Endothelial cell of umbilical vein (primary cell): ENCODE results near the gene PEX16. TPM values are rescaled to one million over a fixed set of nuclear protein-coding genes. Genes with fewer than 3 reads are reported as not detected.

Source experiments
- BruUV-seq: library from RNA; stranded (reverse); fragments of 400-500 nt; replicated peaks from 2 replicates; lab custom pipeline; 2021; lab: Mats Ljungman, UMichigan
- CTCF ChIA-PET: fragments of 300-600, 350-600 bp; sonication (Branson Sonifier 250); formaldehyde crosslinking; loops from one replicate; lab custom pipeline; 2021; ENCODE audit warnings: antibody characterized with exemption, inconsistent platforms; lab: Charles Lee
- POLR2A ChIA-PET: fragments of 300-600, 350-600 bp; sonication (Branson Sonifier 250); formaldehyde crosslinking; loops from one replicate; lab custom pipeline; 2021; ENCODE audit warnings: antibody characterized with exemption, inconsistent platforms; lab: Charles Lee
- DNase-seq: peaks from one replicate; pipeline ENCODE4 v3.0.0-alpha.2; 2011; ENCODE audit warnings: low read depth, low spot score
- FAIRE-seq: peaks from 2 replicates; lab custom pipeline; 2011; peaks lifted over from hg19 to GRCh38; lab: Jason Lieb, UNC
- H2AFZ ChIP-seq: 2 replicates; pipeline ENCODE4 v1.6.0; 2012; ENCODE audit warnings: low read depth, low read length, control low read depth, inconsistent platforms
- H3K27ac ChIP-seq: 2 replicates; pipeline ENCODE4 v1.5.1; 2011; ENCODE audit warnings: low read depth, mild to moderate bottlenecking, control low read depth, low read length, moderate library complexity; ENCODE audit not compliant: insufficient read depth
- H3K27me3 ChIP-seq, 2 experiments: 2 replicates each; pipeline versions ENCODE4 v1.6.0 to v1.6.1; 2011; ENCODE audit warnings: low read length in 2 of 2, mixed read lengths in 1 of 2; ENCODE audit not compliant: control insufficient read depth in 2 of 2, insufficient read depth in 2 of 2
- H3K36me3 ChIP-seq, 2 experiments: 2 replicates in 1 of 2; 3 replicates in 1 of 2; pipeline ENCODE4 v1.5.1; 2011; ENCODE audit warnings: low read length in 2 of 2, mild to moderate bottlenecking in 1 of 2, moderate library complexity in 1 of 2; ENCODE audit not compliant: control insufficient read depth in 2 of 2, insufficient read depth in 2 of 2; ENCODE audit errors: extremely low read depth in 1 of 2
- H3K4me1 ChIP-seq: 3 replicates; pipeline ENCODE4 v1.5.1; 2011; ENCODE audit warnings: mild to moderate bottlenecking, low read length; ENCODE audit not compliant: control insufficient read depth, insufficient read depth; ENCODE audit errors: extremely low read depth
- H3K4me2 ChIP-seq: 2 replicates; pipeline ENCODE4 v1.6.1; 2011; ENCODE audit warnings: low read length, control low read depth, mixed read lengths; ENCODE audit not compliant: insufficient read depth
- H3K4me3 ChIP-seq, 3 experiments: fragments of 200-600 bp in 1 of 3; sonication (generic), shearing (Covaris generic) in 1 of 3; replicated peaks in 1 of 3; 2 replicates each; pipeline ENCODE4 v1.5.1; 2011 to 2016; ENCODE audit warnings: control low read depth in 3 of 3, low read length in 3 of 3, mild to moderate bottlenecking in 2 of 3, inconsistent platforms in 1 of 3, low read depth in 1 of 3, moderate library complexity in 1 of 3; ENCODE audit not compliant: insufficient read depth in 1 of 3
- H3K79me2 ChIP-seq: 2 replicates; pipeline ENCODE4 v1.6.0; 2012; ENCODE audit warnings: low read length, inconsistent platforms; ENCODE audit not compliant: control insufficient read depth, insufficient read depth
- H3K9ac ChIP-seq: replicated peaks from 2 replicates; pipeline ENCODE3; 2011; ENCODE audit warnings: low read length, control low read depth; ENCODE audit not compliant: insufficient read depth; ENCODE audit errors: extremely low read depth
- H3K9me1 ChIP-seq: replicated peaks from 3 replicates; pipeline ENCODE4 v1.6.0; 2011; ENCODE audit warnings: mild to moderate bottlenecking, low read length; ENCODE audit not compliant: control insufficient read depth, insufficient read depth; ENCODE audit errors: extremely low read depth
- H3K9me3 ChIP-seq: replicated peaks from 2 replicates; pipeline ENCODE4 v1.5.1; 2012; ENCODE audit warnings: low read length, inconsistent platforms; ENCODE audit not compliant: control insufficient read depth, insufficient read depth
- H4K20me1 ChIP-seq: replicated peaks from 2 replicates; pipeline ENCODE3; 2011; ENCODE audit warnings: mild to moderate bottlenecking, low read length; ENCODE audit not compliant: control insufficient read depth, insufficient read depth; ENCODE audit errors: extremely low read depth
- CTCF ChIP-seq, 2 donors: IDR thresholded peaks; 1 replicate in 1 of 2; 2 replicates in 1 of 2; pipeline ENCODE4 v1.5.1; 2011; ENCODE audit warnings: low read length in 2 of 2, mild to moderate bottlenecking in 2 of 2, moderate library complexity in 2 of 2, control low read depth in 1 of 2, inconsistent platforms in 1 of 2, low read depth in 1 of 2; ENCODE audit not compliant: insufficient read depth in 1 of 2; ENCODE audit errors: extremely low read depth in 1 of 2
- EZH2 ChIP-seq: IDR thresholded peaks from 2 replicates; pipeline ENCODE4 v1.6.1; 2012; ENCODE audit warnings: borderline replicate concordance, low read depth, mild to moderate bottlenecking, moderate library complexity, low read length, inconsistent platforms; ENCODE audit not compliant: severe bottlenecking
- FOS ChIP-seq: IDR thresholded peaks from 2 replicates; pipeline ENCODE4 v1.6.1; 2011; ENCODE audit warnings: mild to moderate bottlenecking, low read length, moderate library complexity, borderline replicate concordance; ENCODE audit not compliant: insufficient read depth
- GATA2 ChIP-seq: IDR thresholded peaks from 2 replicates; pipeline ENCODE4 v1.7.0; 2011; ENCODE audit warnings: low read depth, mild to moderate bottlenecking, moderate library complexity, mixed read lengths, low read length; ENCODE audit not compliant: insufficient read length, insufficient read depth
- JUN ChIP-seq: IDR thresholded peaks from 2 replicates; pipeline ENCODE4 v1.6.1; 2011; ENCODE audit warnings: borderline replicate concordance, low read depth; ENCODE audit not compliant: insufficient read length, insufficient read depth
- MYC ChIP-seq: IDR thresholded peaks from one replicate; pipeline ENCODE4 v1.6.1; 2011; ENCODE audit warnings: mild to moderate bottlenecking, low read depth, low read length
- POLR2A ChIP-seq: IDR thresholded peaks from 2 replicates; pipeline ENCODE4 v1.6.1; 2012; ENCODE audit warnings: low read depth, mild to moderate bottlenecking, control low read depth, low read length
- POLR2AphosphoS5 ChIP-seq: IDR thresholded peaks from 2 replicates; pipeline ENCODE4 v1.6.1; 2012; ENCODE audit warnings: low read depth, mild to moderate bottlenecking, control low read depth, low read length, moderate library complexity; ENCODE audit not compliant: insufficient read depth
- dilution Hi-C: fragments of 300-500 bp; cut with MboI; formaldehyde crosslinking; loops from one replicate; pipeline ENCODE4 v1.15.0; 2019; ENCODE audit warnings: low sequenced_read_pairs; ENCODE audit not compliant: extremely low pct_ligation_motif_present
- intact Hi-C: fragments of 100-400 bp; cut with micrococcal nuclease; formaldehyde crosslinking; loops from one replicate; pipeline ENCODE4 v1.10.0; 2022
- polyA plus RNA-seq, 4 experiments: library from polyadenylated mRNA; depleted of rRNA in 3 of 4; stranded (reverse) in 3 of 4; unstranded in 1 of 4; fragments of >200 nt; gene quantifications; 2 replicates each; pipeline versions ENCODE4 v1.2.1 to v1.2.3, GENCODE V29; 2011 to 2012; ENCODE audit warnings: missing spikeins in 1 of 4
- total RNA-seq: library from RNA; stranded (reverse); gene quantifications from 2 replicates; pipeline ENCODE4 v1.2.3, GENCODE V29; 2021
- TF ChIP-seq, protein P1 (sequence below): IDR thresholded peaks from 2 replicates; pipeline ENCODE4 v1.6.1; 2011; ENCODE audit not compliant: insufficient read depth, insufficient read length

Gene PEX16
- total and polyA plus RNA-seq, 2 donors (not counting 3 experiments of a cell fraction or from before 2014, with no cell fraction given), result 27.4 to 32.2 TPM

GRCh38 chr11:45904309-45904915 is 13.3 kb downstream of the PEX16 start:
- Histone ChIP-seq H3K27me3 (peaks cover 2 to 4% of the 10 kb centered on the region in 2 experiments), H3K4me2 (no peak overlapping the region), H3K27ac (no peak overlapping the region), H3K4me3 (no peak overlapping the region), H3K4me1 (peaks cover 6% of the 10 kb centered on the region), H3K79me2 (no peaks in the 10 kb centered on the region), H4K20me1 (no peaks in the 10 kb centered on the region), H3K9me1 (no peaks in the 10 kb centered on the region), H3K9ac (no peak overlapping the region), H2AFZ (no peak overlapping the region), H3K36me3 (peaks cover 0 to 3% of the 10 kb centered on the region in 2 experiments), H3K9me3 (no peaks in the 10 kb centered on the region)
- intact Hi-C loops, result no loop called here
- TF ChIP-seq JUN (no peak), MYC (no peak), FOS (no peak), POLR2AphosphoS5 (no peak), EZH2 (no peak), GATA2 (no peak), POLR2A (no peak), CTCF (IDR thresholded peaks at IDR 0.05; ENCODE audit: extremely low read depth in 1 of 2, insufficient read depth in 1 of 2, low read depth in 1 of 2, low read length in 2 of 2) (no peak)
- TF ChIP-seq, protein P1, sequence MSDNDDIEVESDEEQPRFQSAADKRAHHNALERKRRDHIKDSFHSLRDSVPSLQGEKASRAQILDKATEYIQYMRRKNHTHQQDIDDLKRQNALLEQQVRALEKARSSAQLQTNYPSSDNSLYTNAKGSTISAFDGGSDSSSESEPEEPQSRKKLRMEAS, result no peak
- dilution Hi-C loops, result no loop called here
- DNase-seq (no peak), FAIRE-seq (no peak)
- ChIA-PET CTCF (no interaction called here), POLR2A (no interaction called here)
- no TSS peak for BruUV-seq
